ENCODE results near the gene ADAMTSL2. TPM values are rescaled to one million over a fixed set of nuclear protein-coding genes. Genes with fewer than 3 reads are reported as not detected.

Gene ADAMTSL2
- total RNA-seq, 2 donors from 2014 or later: 0.24 to 0.74 TPM

DNA sequence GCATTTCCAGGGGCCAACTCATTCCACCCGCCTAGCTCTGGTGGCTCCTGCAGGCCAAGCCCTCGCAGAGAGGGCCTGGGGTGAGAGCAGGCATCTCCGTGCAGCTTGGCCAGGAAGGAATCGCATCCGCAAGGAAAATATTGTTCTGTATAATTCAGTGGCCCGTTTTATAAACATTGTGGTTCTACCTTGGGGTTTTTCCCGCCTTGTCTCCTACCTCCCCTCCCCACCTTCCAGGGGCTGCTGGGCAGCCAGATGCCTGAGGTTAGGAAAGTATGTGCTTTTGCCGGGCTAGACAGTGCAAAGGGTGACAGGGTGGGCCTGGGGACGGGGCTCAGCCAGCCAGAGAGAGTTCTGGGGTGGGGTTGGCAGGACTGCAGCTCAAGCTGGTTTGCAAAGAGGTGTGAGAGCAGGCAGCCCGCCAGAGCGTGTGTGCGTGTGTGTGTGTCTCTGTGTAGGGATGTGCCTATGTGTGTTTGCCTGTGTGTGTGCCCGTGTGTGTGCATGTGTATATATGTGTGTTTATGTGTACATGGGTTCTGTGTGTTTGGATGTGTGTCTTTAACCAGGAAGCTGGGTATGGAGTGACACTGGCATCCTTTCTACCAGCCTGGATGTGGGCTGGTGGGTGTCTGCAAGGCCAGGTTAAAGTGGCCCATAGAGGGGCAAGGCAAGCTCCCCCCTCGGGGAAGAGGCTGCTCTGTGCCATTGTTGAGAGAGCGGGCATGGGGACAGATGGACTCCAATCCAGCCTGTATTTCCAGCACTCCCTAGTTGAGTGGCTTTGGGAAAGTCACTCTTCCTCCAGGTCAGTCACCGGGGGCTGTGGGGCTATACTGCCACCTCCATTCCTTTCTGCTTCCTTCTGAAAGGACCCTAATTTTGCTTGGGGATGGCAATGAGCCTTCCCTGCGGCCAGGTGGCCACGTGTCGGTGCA lies 45.0 kb upstream of the ADAMTSL2 start:
- no peak overlapping the region for H3K4me3 ChIP-seq
- no peaks in the 10 kb centered on the region for H3K9me3 ChIP-seq
- no peaks in the 10 kb centered on the region for H3K4me1 ChIP-seq
- H3K9ac ChIP-seq (ENCODE audit: low read depth in 2 of 2, low read length in 2 of 2): no peak overlapping the region
- H3K27ac ChIP-seq: no peak overlapping the region
- DNase-seq: no peak
- intact Hi-C loops (cut with DNase I): loop anchor here (5.0 kb wide), 1 partner anchor 307 kb away; no protein-coding TSS in a partner anchor
- TF ChIP-seq, protein P1, sequence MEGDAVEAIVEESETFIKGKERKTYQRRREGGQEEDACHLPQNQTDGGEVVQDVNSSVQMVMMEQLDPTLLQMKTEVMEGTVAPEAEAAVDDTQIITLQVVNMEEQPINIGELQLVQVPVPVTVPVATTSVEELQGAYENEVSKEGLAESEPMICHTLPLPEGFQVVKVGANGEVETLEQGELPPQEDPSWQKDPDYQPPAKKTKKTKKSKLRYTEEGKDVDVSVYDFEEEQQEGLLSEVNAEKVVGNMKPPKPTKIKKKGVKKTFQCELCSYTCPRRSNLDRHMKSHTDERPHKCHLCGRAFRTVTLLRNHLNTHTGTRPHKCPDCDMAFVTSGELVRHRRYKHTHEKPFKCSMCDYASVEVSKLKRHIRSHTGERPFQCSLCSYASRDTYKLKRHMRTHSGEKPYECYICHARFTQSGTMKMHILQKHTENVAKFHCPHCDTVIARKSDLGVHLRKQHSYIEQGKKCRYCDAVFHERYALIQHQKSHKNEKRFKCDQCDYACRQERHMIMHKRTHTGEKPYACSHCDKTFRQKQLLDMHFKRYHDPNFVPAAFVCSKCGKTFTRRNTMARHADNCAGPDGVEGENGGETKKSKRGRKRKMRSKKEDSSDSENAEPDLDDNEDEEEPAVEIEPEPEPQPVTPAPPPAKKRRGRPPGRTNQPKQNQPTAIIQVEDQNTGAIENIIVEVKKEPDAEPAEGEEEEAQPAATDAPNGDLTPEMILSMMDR (IDR thresholded peaks at IDR 0.05): no peak
- H3K27me3 ChIP-seq: no peaks in the 10 kb centered on the region
- H3K36me3 ChIP-seq: no peaks in the 10 kb centered on the region

DNA sequence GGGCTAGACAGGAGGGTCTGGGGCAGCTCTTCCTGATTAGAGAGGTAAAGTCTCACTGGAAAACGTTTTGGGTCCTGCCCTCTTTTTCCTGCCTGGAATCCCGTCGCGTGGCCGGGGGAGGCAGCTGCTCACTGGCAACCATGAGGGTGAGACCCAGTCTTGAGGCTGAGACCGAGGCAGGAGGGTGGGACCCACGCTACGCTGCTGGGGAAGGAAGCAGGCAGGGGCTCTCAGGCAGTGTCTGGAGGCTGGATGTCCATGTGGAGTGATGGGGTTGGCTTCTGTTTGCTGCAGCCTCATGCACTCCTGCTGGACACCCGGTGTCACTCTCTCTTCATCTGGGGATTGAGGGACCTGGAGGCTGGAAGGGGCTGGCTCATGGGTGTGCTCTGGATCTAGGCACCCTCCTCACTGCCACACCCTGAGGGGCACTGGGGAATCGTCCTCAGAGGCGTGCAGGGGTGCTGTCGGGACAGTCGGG lies 44.3 kb upstream of the ADAMTSL2 start:
- Histone ChIP-seq H3K27ac (no peak overlapping the region), H3K36me3 (no peaks in the 10 kb centered on the region), H3K9me3 (no peaks in the 10 kb centered on the region), H3K9ac (ENCODE audit: low read depth in 2 of 2, low read length in 2 of 2) (no peak overlapping the region), H3K27me3 (no peaks in the 10 kb centered on the region), H3K4me3 (no peak overlapping the region), H3K4me1 (no peaks in the 10 kb centered on the region)
- TF ChIP-seq, protein P1 (IDR thresholded peaks at IDR 0.05): no peak
- no peak for DNase-seq
- intact Hi-C loops (cut with DNase I): no loop called here

DNA sequence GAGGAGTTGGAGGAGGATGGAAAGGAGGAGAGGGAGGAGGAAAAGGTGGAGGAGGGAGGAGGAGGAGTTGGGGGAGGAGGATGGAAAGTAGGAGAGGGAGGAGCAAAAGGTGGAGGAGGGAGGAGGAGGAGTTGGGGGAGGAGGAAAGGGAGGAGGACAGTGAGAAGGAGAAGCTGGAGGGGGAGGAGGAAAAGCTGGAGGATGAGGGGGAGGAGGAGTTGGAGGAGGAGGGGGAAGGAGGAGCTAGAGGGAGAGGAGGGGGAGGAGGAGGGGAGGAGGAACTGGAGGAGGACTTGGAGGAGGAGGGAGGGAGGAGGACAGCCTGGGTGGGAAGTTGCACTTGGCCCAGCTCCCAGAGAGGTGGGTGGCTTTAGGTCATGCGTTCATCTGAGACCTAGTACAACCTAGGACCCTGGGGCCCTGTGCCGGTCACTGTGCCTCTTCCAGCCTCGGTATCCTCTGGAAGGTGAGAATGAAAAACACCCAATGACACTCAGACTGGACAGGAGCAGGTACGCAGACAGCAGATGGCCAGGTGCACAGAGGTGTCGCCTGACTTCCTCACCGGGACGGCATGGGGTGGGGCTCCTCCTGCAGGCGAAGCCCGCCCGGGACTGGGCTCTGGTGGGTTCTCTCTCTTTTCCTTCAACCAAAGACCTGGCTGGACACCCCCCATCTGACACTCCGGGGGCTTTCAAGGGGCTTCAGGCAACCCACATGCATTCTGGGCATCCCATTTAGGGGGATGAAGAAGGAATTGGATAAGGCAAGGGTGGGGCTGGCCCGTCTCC lies 43.4 kb upstream of the ADAMTSL2 start:
- Histone ChIP-seq H3K27ac (no peak overlapping the region), H3K9ac (ENCODE audit: low read depth in 2 of 2, low read length in 2 of 2) (no peak overlapping the region), H3K4me3 (no peak overlapping the region), H3K9me3 (no peaks in the 10 kb centered on the region), H3K27me3 (no peaks in the 10 kb centered on the region), H3K36me3 (no peaks in the 10 kb centered on the region), H3K4me1 (no peaks in the 10 kb centered on the region)
- TF ChIP-seq, protein P1 (IDR thresholded peaks at IDR 0.05): no peak
- no peak for DNase-seq
- intact Hi-C loops (cut with DNase I): no loop called here

DNA sequence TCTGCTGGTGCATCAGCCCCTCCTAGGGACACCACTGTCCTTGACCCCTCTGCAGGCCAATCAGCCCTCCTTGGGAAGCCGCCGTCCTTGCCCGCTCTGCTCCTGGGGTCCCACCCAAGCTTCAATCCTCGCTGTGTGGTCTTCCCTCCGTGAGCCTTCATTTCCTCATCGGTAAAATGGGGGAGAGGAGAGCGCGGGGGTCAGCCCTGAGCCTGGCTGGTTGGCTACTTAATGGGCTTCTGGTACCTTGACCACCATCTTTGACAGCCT lies 42.9 kb upstream of the ADAMTSL2 start:
- TF ChIP-seq, protein P1 (IDR thresholded peaks at IDR 0.05): no peak
- Histone ChIP-seq H3K27me3 (no peaks in the 10 kb centered on the region), H3K4me3 (no peak overlapping the region), H3K36me3 (no peaks in the 10 kb centered on the region), H3K4me1 (no peaks in the 10 kb centered on the region), H3K27ac (no peak overlapping the region), H3K9me3 (no peaks in the 10 kb centered on the region), H3K9ac (ENCODE audit: low read depth in 2 of 2, low read length in 2 of 2) (no peak overlapping the region)
- DNase-seq: no peak
- intact Hi-C loops (cut with DNase I): no loop called here

DNA sequence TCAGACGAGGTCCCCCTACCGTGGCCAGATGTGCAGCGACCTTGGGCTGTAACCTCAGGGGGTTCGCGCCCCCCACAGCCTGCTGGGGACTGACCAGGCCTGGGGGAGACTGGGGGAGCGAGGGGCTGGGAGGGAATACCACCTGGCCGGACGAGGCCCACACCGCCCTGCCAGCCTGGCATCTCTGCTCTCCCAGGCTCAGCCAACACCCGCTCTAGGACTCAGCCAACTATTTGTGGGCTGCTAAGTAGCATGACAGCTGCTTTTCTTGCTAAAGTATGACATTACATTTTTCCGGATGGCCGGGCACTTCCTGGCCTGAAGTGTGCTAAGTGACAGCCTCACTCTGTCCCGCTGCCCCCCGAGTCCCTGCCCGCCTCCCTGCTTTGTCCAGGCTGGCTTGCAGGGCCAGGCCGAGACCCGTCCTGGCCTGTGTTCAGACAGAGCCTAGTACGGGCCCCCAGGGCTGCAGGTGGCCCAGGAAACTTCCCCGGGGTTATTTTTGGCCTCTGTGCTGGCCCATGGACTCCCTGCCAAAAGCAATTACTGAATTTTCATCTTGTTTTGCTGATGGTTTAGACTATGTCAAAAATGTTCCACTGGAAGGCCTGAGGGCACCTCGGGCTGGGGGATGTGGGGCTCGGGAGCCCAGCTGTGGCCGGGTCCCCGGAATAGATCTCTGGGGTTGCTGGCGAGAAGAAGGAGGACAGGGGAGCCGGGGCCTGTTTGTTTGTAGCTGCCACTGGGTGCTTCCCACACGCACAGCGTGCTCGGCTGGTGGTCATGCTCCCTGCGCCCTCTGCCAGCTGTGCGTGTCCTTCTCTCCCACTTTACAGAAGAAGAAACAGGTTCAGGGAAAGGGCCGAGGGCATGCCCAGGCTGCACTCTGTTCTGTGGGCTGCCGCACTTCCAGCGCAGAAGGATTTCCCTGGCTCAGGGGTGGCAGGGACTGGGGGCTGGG lies 42.2 kb upstream of the ADAMTSL2 start:
- no peaks in the 10 kb centered on the region for H3K9me3 ChIP-seq
- no peaks in the 10 kb centered on the region for H3K27me3 ChIP-seq
- DNase-seq: no peak
- H3K36me3 ChIP-seq: no peaks in the 10 kb centered on the region
- TF ChIP-seq, protein P1 (IDR thresholded peaks at IDR 0.05): no peak
- intact Hi-C loops (cut with DNase I): no loop called here
- H3K9ac ChIP-seq (ENCODE audit: low read depth in 2 of 2, low read length in 2 of 2): no peak overlapping the region
- no peak overlapping the region for H3K27ac ChIP-seq
- no peaks in the 10 kb centered on the region for H3K4me1 ChIP-seq
- H3K4me3 ChIP-seq: no peak overlapping the region
